Small intestine (tissue), 16 donors: ENCODE results near the gene PHKA2. TPM values are rescaled to one million over a fixed set of nuclear protein-coding genes. Genes with fewer than 3 reads are reported as not detected.
"Not testable (repeated sequence)": the region's sequence is repeated elsewhere in the genome, so short reads cannot be mapped to it uniquely, and the experiment has no call there.

Source experiments
- DNase-seq, 2 donors: peaks; one replicate each; pipeline versions ENCODE4 v3.0.0 to v3.0.0-alpha.2; 2013
- FAIRE-seq: peaks from 2 replicates; lab custom pipeline; 2012; peaks lifted over from hg19 to GRCh38; lab: Jason Lieb, UNC
- H3K27ac ChIP-seq, 3 donors: one replicate each; pipeline ENCODE4 v1.5.1; 2013; ENCODE audit warnings: low read length in 2 of 3, mild to moderate bottlenecking in 2 of 3, control low read depth in 1 of 3, inconsistent platforms in 1 of 3, low read depth in 1 of 3, moderate library complexity in 1 of 3
- H3K27me3 ChIP-seq, 3 donors: one replicate each; pipeline ENCODE4 v1.6.1; 2013; ENCODE audit warnings: low read length in 3 of 3, inconsistent platforms in 1 of 3; ENCODE audit not compliant: control insufficient read depth in 3 of 3, insufficient read depth in 3 of 3
- H3K36me3 ChIP-seq, 3 donors: one replicate each; pipeline ENCODE4 v1.6.1; 2013; ENCODE audit warnings: low read length in 3 of 3, inconsistent platforms in 1 of 3, low read depth in 1 of 3, mild to moderate bottlenecking in 1 of 3, moderate library complexity in 1 of 3; ENCODE audit not compliant: control insufficient read depth in 3 of 3, insufficient read depth in 2 of 3
- H3K4me1 ChIP-seq, 3 donors: one replicate each; pipeline ENCODE4 v1.6.1; 2013; ENCODE audit warnings: low read length in 2 of 3, inconsistent platforms in 1 of 3, low read depth in 1 of 3, mild to moderate bottlenecking in 1 of 3, moderate library complexity in 1 of 3; ENCODE audit not compliant: control insufficient read depth in 3 of 3, insufficient read depth in 2 of 3
- H3K4me3 ChIP-seq, 3 donors: one replicate each; pipeline ENCODE4 v1.5.1; 2013; ENCODE audit warnings: low read length in 3 of 3, control low read depth in 1 of 3, inconsistent platforms in 1 of 3, low read depth in 1 of 3, mild to moderate bottlenecking in 1 of 3, moderate library complexity in 1 of 3
- H3K9me3 ChIP-seq, 2 donors: one replicate each; pipeline ENCODE4 v1.6.1; 2013; ENCODE audit warnings: low read depth in 1 of 2, low read length in 1 of 2; ENCODE audit not compliant: control insufficient read depth in 2 of 2, insufficient read depth in 1 of 2
- WGBS, 3 donors: extraction: QIAGEN DNeasy Blood & Tissue Kit; methylation state at CpG; one replicate each; pipeline ENCODE4 v1.1.7; 2013; 5-methylcytosine and 5-hydroxymethylcytosine counted together
- long read RNA-seq, 10 donors: transcript quantifications; one replicate each; lab custom pipeline, GENCODE V29; 2026
- polyA plus RNA-seq, 4 donors: library from polyadenylated mRNA; stranded (reverse) in 3 of 4; unstranded in 1 of 4; fragments of 200-250 nt in 3 of 4; fragments of 120-200 nt in 1 of 4; gene quantifications; one replicate each; pipeline versions ENCODE4 v1.2.1 to v1.2.3, GENCODE V29; 2013
- donor health status: healthy with polysubstance abuse.
- donor health status: control.
- donor health status: control.
- donor health status: Bipolar disorder and iron deficiency.
- donor health status: healthy.

The PHKA2 gene
- polyA plus RNA-seq = 10 to 100 TPM; 16.8 to 55.6 (median 21.4) TPM
- long read RNA-seq, donor 1, full-length matches to known transcripts = 10 of 15 reads
- long read RNA-seq, donor 1, partial matches to known transcripts = 5 of 15 reads
- long read RNA-seq, donor 1, other reads (novel, unspliced or antisense) = 0 of 15 reads
- long read RNA-seq, donor 2 = 0 reads
- long read RNA-seq, donor 3, partial matches to known transcripts = 0 of 4 reads
- long read RNA-seq, donor 3, other reads (novel, unspliced or antisense) = 0 of 4 reads
- long read RNA-seq, donor 4 = 0 reads
- long read RNA-seq, donor 5, partial matches to known transcripts = 0 of 2 reads
- long read RNA-seq, donor 5, other reads (novel, unspliced or antisense) = 0 of 2 reads
- long read RNA-seq, donor 6, partial matches to known transcripts = 0 of 5 reads
- long read RNA-seq, donor 6, other reads (novel, unspliced or antisense) = 0 of 5 reads
- long read RNA-seq, donor 7, full-length matches to known transcripts = 4 of 4 reads
- long read RNA-seq, donor 7, partial matches to known transcripts = 0 of 4 reads
- long read RNA-seq, donor 7, other reads (novel, unspliced or antisense) = 0 of 4 reads
- long read RNA-seq, donor 8, partial matches to known transcripts = 0 of 1 reads
- long read RNA-seq, donor 8, other reads (novel, unspliced or antisense) = 0 of 1 reads
- long read RNA-seq, donor 9 = 0 reads
- long read RNA-seq, donor 10, partial matches to known transcripts = 0 of 3 reads
- long read RNA-seq, donor 10, other reads (novel, unspliced or antisense) = 0 of 3 reads

- Histone ChIP-seq H3K27me3 (no peaks in the 10 kb centered on the region), H3K27ac (peak within 1 kb of the TSS; percentile 84 to 96 (median 93)), H3K9me3 (no peaks in the 10 kb centered on the region), H3K4me1 (peaks cover 0 to 8% (median 0%) of the 10 kb centered on the region in 3 donors), H3K4me3 (peak within 1 kb of the TSS; percentile 49 to 84 (median 77)), H3K36me3 (no peaks in the 10 kb centered on the region)
- WGBS, 3 donors = 1 to 28% (median 13%) methylated on average over 44 to 64 of the region's 64 CpGs
- FAIRE-seq = no peak
- DNase-seq = peak; percentile 55 to 80
Observed at GRCh38 chrX:18983666-18984380, at the start of gene PHKA2. Gene PHKA2 (minus strand): TSS chrX:18984114. CDS start chrX:18983932, 182 bp downstream.

- DNase-seq (peak in 1 of 2 donors; percentile 7), FAIRE-seq (no peak)
- Histone ChIP-seq H3K4me1 (no peaks in the 10 kb centered on the region), H3K4me3 (no peak overlapping the region), H3K36me3 (no peaks in the 10 kb centered on the region), H3K9me3 (no peaks in the 10 kb centered on the region), H3K27me3 (no peaks in the 10 kb centered on the region), H3K27ac (no peak overlapping the region)
- 73 to 85% (median 80%) methylated on average over 3 of the region's 3 CpGs for WGBS, 3 donors
Observed at GRCh38 chrX:19030805-19031204, 46.9 kb upstream of the PHKA2 start.

- H3K9me3 ChIP-seq = no peaks in the 10 kb centered on the region
- H3K27me3 ChIP-seq = no peaks in the 10 kb centered on the region
- DNase-seq (no peak), FAIRE-seq (no peak)
- no peaks in the 10 kb centered on the region for H3K4me1 ChIP-seq
- H3K27ac ChIP-seq = no peak overlapping the region
- no peaks in the 10 kb centered on the region for H3K36me3 ChIP-seq
- H3K4me3 ChIP-seq = no peak overlapping the region
- 81 to 86% (median 84%) methylated on average over 6 of the region's 6 CpGs for WGBS, 3 donors
Observed at GRCh38 chrX:19028560-19028959, 44.6 kb upstream of the PHKA2 start.

- Histone ChIP-seq H3K4me1 (no peaks in the 10 kb centered on the region), H3K4me3 (no peak overlapping the region), H3K36me3 (no peaks in the 10 kb centered on the region), H3K27ac (no peak overlapping the region), H3K27me3 (no peaks in the 10 kb centered on the region), H3K9me3 (no peaks in the 10 kb centered on the region)
- 77 to 92% (median 85%) methylated on average over 4 of the region's 4 CpGs for WGBS, 3 donors
- DNase-seq (no peak), FAIRE-seq (no peak)
Observed at GRCh38 chrX:19024366-19024765, 40.5 kb upstream of the PHKA2 start.

GRCh38 chrX:19019996-19020395, 36.1 kb upstream of the PHKA2 start:
- no peaks in the 10 kb centered on the region for H3K36me3 ChIP-seq
- no peaks in the 10 kb centered on the region for H3K27me3 ChIP-seq
- FAIRE-seq (no peak), DNase-seq (no peak)
- no peaks in the 10 kb centered on the region for H3K9me3 ChIP-seq
- H3K4me3 ChIP-seq = no peak overlapping the region
- no peak overlapping the region for H3K27ac ChIP-seq
- H3K4me1 ChIP-seq = no peaks in the 10 kb centered on the region
- 98 to 100% (median 98%) methylated on average over 2 of the region's 2 CpGs for WGBS, 3 donors

GRCh38 chrX:19017271-19017670, 33.4 kb upstream of the PHKA2 start:
- 16 to 52% (median 44%) methylated on average over 3 of the region's 3 CpGs for WGBS, 3 donors
- FAIRE-seq (no peak), DNase-seq (peak; percentile 2 to 18)
- H3K36me3 ChIP-seq = no peaks in the 10 kb centered on the region
- no peak overlapping the region for H3K27ac ChIP-seq
- no peaks in the 10 kb centered on the region for H3K4me1 ChIP-seq
- H3K4me3 ChIP-seq = no peak overlapping the region
- H3K9me3 ChIP-seq = no peaks in the 10 kb centered on the region
- H3K27me3 ChIP-seq = no peaks in the 10 kb centered on the region

- not testable (repeated sequence) for H3K36me3 ChIP-seq, H3K27ac ChIP-seq, DNase-seq, FAIRE-seq, H3K4me1 ChIP-seq, H3K27me3 ChIP-seq, H3K4me3 ChIP-seq, H3K9me3 ChIP-seq
- 90 to 97% (median 94%) methylated on average over 7 to 8 of the region's 8 CpGs for WGBS, 3 donors
Observed at GRCh38 chrX:19016614-19017013, 32.7 kb upstream of the PHKA2 start.

GRCh38 chrX:19007868-19008267, 24.0 kb upstream of the PHKA2 start:
- Histone ChIP-seq H3K4me1 (no peaks in the 10 kb centered on the region), H3K9me3 (no peaks in the 10 kb centered on the region), H3K36me3 (no peaks in the 10 kb centered on the region), H3K27me3 (no peaks in the 10 kb centered on the region), H3K4me3 (no peak overlapping the region), H3K27ac (no peak overlapping the region)
- DNase-seq (no peak), FAIRE-seq (no peak)
- 72 to 82% (median 81%) methylated on average over 4 of the region's 4 CpGs for WGBS, 3 donors
